KMS-11 (cell line): ENCODE measurements around the gene TLX2.

Experiments
- H2AFZ ChIP-seq: fragments of 200-600 bp; sonication (generic); 2 replicates; pipeline ENCODE4 v1.6.1; 2016; ENCODE audit warnings: antibody characterized with exemption, mixed run types, low read depth
- H3K27ac ChIP-seq: fragments of 200-600 bp; sonication (generic); 2 replicates; pipeline ENCODE4 v1.6.1; 2016; ENCODE audit warnings: mild to moderate bottlenecking, mixed run types
- H3K27me3 ChIP-seq: fragments of 200-600 bp; sonication (generic); 2 replicates; pipeline ENCODE4 v1.6.1; 2017; ENCODE audit warnings: mild to moderate bottlenecking, low read depth, mixed run types, moderate library complexity; ENCODE audit not compliant: insufficient read depth
- H3K36me3 ChIP-seq: fragments of 200-600 bp; sonication (generic); 2 replicates; pipeline ENCODE4 v1.6.1; 2017; ENCODE audit warnings: mild to moderate bottlenecking, mixed run types; ENCODE audit not compliant: insufficient read depth
- H3K4me1 ChIP-seq: fragments of 200-600 bp; sonication (generic); 2 replicates; pipeline ENCODE4 v1.6.1; 2016; ENCODE audit warnings: mild to moderate bottlenecking, low read depth, mixed run types; ENCODE audit not compliant: poor library complexity, severe bottlenecking
- H3K4me2 ChIP-seq: fragments of 200-600 bp; sonication (generic); 2 replicates; pipeline ENCODE4 v1.7.0; 2016; ENCODE audit warnings: mild to moderate bottlenecking, mixed run types
- H3K4me3 ChIP-seq: fragments of 200-600 bp; sonication (generic); IDR thresholded peaks from 2 replicates; pipeline ENCODE4 v1.6.1; 2017; ENCODE audit warnings: low read depth, low read length, mixed read lengths; ENCODE audit not compliant: insufficient read depth
- H3K79me2 ChIP-seq: fragments of 200-600 bp; sonication (generic); 2 replicates; pipeline ENCODE4 v1.6.1; 2016; ENCODE audit warnings: low read depth, mixed run types; ENCODE audit not compliant: insufficient read depth
- H3K9ac ChIP-seq: fragments of 200-600 bp; sonication (generic); 2 replicates; pipeline ENCODE4 v1.6.1; 2016; ENCODE audit warnings: mild to moderate bottlenecking, mixed run types
- H4K20me1 ChIP-seq: fragments of 200-600 bp; sonication (generic); 2 replicates; pipeline ENCODE4 v1.6.1; 2016; ENCODE audit warnings: mild to moderate bottlenecking, mixed run types; ENCODE audit not compliant: insufficient read depth
- CTCF ChIP-seq: fragments of 200-600 bp; sonication (generic); conservative IDR thresholded peaks from 2 replicates; pipeline ENCODE4 v1.6.1; 2017; ENCODE audit warnings: low read depth, mild to moderate bottlenecking, antibody characterized with exemption, low read length, moderate library complexity, mixed read lengths

TLX2 gene

DNA sequence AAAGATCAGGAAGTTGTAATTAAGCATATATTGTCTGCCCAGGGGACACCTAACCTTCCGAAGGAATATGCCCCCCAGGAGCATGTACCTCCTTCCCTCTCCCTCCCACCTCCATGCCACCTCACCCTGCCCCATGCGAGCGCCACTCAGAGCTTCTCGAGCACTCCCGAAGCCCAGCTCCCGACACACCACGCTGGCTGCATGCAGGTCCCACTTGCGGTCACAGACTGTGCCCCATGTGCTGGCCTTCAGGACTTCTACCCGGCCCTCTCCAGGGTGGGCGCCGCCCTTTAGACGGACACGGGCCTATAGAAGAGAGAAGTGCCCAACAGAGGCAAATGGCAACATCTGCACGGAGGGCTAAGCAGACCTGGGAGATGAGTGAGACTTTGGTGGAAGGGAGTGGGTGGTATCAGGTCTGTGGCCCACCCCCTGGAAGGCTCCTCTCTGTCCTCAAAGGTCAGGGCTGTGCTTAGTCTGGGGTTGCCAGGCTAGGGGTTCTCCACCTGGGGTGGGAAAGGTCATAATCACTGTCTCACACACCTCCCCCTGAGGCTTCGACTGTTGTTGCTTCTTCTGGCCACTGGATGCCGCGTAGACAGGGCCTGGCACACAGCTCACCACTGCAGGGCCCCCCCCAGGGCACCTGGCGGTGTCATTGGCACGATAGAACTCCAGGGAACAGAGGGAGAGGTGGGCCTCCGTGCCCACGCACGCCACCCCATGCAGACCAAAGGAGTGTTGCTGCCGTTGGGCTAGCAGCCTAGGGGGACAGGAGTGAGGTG lies 22.1 kb downstream of the TLX2 start:
- no peak overlapping the region for H2AFZ ChIP-seq
- no peaks in the 10 kb centered on the region for H3K36me3 ChIP-seq
- no peak overlapping the region for H3K27ac ChIP-seq
- no peak for TF ChIP-seq CTCF
- no peak overlapping the region for H3K4me3 ChIP-seq
- no peaks in the 10 kb centered on the region; the same call in 1 of the 2 replicates for H3K27me3 ChIP-seq
- H3K9ac ChIP-seq = no peak overlapping the region
- H4K20me1 ChIP-seq = no peaks in the 10 kb centered on the region
- 0 out of 2 replicates have a peak, but pooled peaks cover 2% of the 10 kb centered on the region for H3K79me2 ChIP-seq
- no peak overlapping the region for H3K4me2 ChIP-seq
- H3K4me1 ChIP-seq = peaks cover 6% of the 10 kb centered on the region

DNA sequence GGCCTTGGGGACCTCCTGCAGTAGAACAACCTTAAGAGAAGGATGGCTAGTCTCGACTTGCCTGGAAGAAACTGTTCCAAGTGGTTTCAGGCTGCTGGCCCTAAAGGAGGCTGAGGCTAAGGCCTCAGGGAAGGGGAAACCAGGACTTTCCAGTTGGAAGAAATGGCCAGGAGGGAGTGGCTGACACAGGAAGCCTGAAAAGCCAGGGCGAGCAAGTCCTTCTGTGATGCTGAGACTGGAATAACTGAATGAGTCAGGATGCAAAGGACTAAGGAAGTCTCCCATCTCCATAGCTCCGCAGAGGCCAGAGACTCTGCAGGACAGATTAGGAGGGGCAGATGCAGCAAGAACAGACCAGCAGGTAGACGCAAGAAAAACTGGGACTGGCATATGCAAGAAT lies 22.9 kb downstream of the TLX2 start:
- no peaks in the 10 kb centered on the region for H3K4me1 ChIP-seq
- no peak overlapping the region for H3K9ac ChIP-seq
- no peaks in the 10 kb centered on the region for H4K20me1 ChIP-seq
- H3K79me2 ChIP-seq = no peaks in the 10 kb centered on the region
- H3K27ac ChIP-seq = no peak overlapping the region
- no peak overlapping the region for H3K4me2 ChIP-seq
- H2AFZ ChIP-seq = no peak overlapping the region
- TF ChIP-seq CTCF = no peak
- no peak overlapping the region for H3K4me3 ChIP-seq
- no peaks in the 10 kb centered on the region; the same call in 1 of the 2 replicates for H3K27me3 ChIP-seq
- no peaks in the 10 kb centered on the region for H3K36me3 ChIP-seq

DNA sequence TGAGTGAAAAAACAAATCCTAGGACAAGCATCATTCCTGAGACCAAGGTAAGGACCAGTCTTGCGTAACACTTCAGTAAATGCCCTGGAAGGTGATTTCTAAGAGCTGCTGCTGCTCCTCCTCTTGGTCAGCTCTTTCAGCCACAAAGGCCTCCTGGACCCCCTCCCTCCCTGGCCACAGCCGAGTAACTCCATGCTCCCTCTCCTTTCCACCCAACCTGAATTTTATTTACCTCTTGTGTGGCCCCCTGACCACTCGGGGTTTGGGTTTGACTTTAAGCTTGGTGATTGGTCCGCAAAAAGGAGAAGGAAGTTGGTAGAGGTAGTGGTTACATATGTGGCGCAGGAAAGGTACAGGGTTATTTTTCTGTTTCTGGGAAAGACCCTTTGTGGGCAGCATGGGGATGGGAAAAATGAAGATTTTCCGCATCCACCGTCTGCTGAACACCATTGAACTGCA lies 24.7 kb downstream of the TLX2 start:
- H3K4me2 ChIP-seq = no peak overlapping the region
- no peak for TF ChIP-seq CTCF

GRCh38 chr2:74540291-74540690 lies 26.0 kb downstream of the TLX2 start:
- no peaks in the 10 kb centered on the region; the same call in 1 of the 2 replicates for H3K27me3 ChIP-seq
- H2AFZ ChIP-seq = no peak overlapping the region
- H3K27ac ChIP-seq = no peak overlapping the region
- no peaks in the 10 kb centered on the region for H3K79me2 ChIP-seq
- H3K4me1 ChIP-seq = no peaks in the 10 kb centered on the region
- TF ChIP-seq CTCF = no peak
- no peak overlapping the region for H3K9ac ChIP-seq
- no peaks in the 10 kb centered on the region for H3K36me3 ChIP-seq
- no peak overlapping the region for H3K4me2 ChIP-seq
- no peaks in the 10 kb centered on the region for H4K20me1 ChIP-seq
- no peak overlapping the region for H3K4me3 ChIP-seq

More for the DNA sequence above, 24.7 kb downstream of the TLX2 start:
- Histone ChIP-seq H3K27ac (no peak overlapping the region), H3K4me3 (no peak overlapping the region), H3K36me3 (no peaks in the 10 kb centered on the region), H3K79me2 (no peaks in the 10 kb centered on the region), H3K4me1 (no peaks in the 10 kb centered on the region), H2AFZ (no peak overlapping the region), H3K9ac (no peak overlapping the region), H3K27me3 (no peaks in the 10 kb centered on the region; the same call in 1 of the 2 replicates), H4K20me1 (no peaks in the 10 kb centered on the region)
